Activated T-helper 1 cell treated with anti-CD3 and anti-CD28 coated beads, Interleukin-12 subunit alpha, Interleukin-12 subunit beta, Interleukin-2, Interleukin-4 antibody, amounts not matched to agents 30 ng/mL and 10 ng/mL and 1 ng/mL, durations not matched to agents 14 hours and 24 hours and 36 hours (primary cell): ENCODE measurements around the gene SPTAN1. TPM values are rescaled to one million over a fixed set of nuclear protein-coding genes. Genes with fewer than 3 reads are reported as not detected.

Experiments
- DNase-seq: peaks from one replicate; pipeline ENCODE4 v3.0.0; 2021; ENCODE audit warnings: low spot score
- H3K27ac Mint-ChIP-seq: one replicate; pipeline ENCODE4 v1.8.0; 2021; ENCODE audit warnings: mild to moderate bottlenecking, mixed read lengths
- H3K27me3 Mint-ChIP-seq: one replicate; pipeline ENCODE4 v1.8.0; 2022; ENCODE audit warnings: mild to moderate bottlenecking, moderate library complexity, mixed read lengths; ENCODE audit not compliant: insufficient read depth
- H3K36me3 Mint-ChIP-seq: one replicate; pipeline ENCODE4 v1.8.0; 2021; ENCODE audit warnings: low read depth, mixed read lengths
- H3K4me1 Mint-ChIP-seq: one replicate; pipeline ENCODE4 v1.8.0; 2021; ENCODE audit warnings: low read depth, mixed read lengths
- H3K4me3 Mint-ChIP-seq: one replicate; pipeline ENCODE4 v1.8.0; 2021; ENCODE audit warnings: mild to moderate bottlenecking, moderate library complexity, mixed read lengths
- H3K9me3 Mint-ChIP-seq: one replicate; pipeline ENCODE4 v1.8.0; 2021; ENCODE audit warnings: mixed read lengths
- intact Hi-C: fragments of 100-400 bp; cut with micrococcal nuclease; formaldehyde crosslinking; loops from one replicate; pipeline ENCODE4 v1.15.1; 2024
- total RNA-seq: library from RNA; stranded (reverse); gene quantifications from 2 replicates; pipeline ENCODE4 v1.2.3, GENCODE V29; 2022

The SPTAN1 gene
- total RNA-seq, 1 donor from 2014 or later: 304 TPM

GRCh38 chr9:128619127-128619526, 66.7 kb downstream of the SPTAN1 start:
- Mint-ChIP-seq H3K9me3 (no peaks in the 10 kb centered on the region), H3K27me3 (no peaks in the 10 kb centered on the region), H3K27ac (no peak overlapping the region), H3K36me3 (peaks cover 45% of the 10 kb centered on the region), H3K4me3 (no peak overlapping the region), H3K4me1 (no peaks in the 10 kb centered on the region)
- intact Hi-C loops: no loop called here
- DNase-seq: no peak

- Mint-ChIP-seq H3K4me1 (no peaks in the 10 kb centered on the region), H3K4me3 (no peak overlapping the region), H3K27me3 (no peaks in the 10 kb centered on the region), H3K36me3 (peaks cover 40% of the 10 kb centered on the region), H3K9me3 (no peaks in the 10 kb centered on the region), H3K27ac (no peak overlapping the region)
- intact Hi-C loops: no loop called here
- no peak for DNase-seq
These were observed 67.4 kb downstream of the SPTAN1 start for GRCh38 chr9:128619779-128620178.

GRCh38 chr9:128621730-128622455, 69.5 kb downstream of the SPTAN1 start:
- Mint-ChIP-seq H3K4me1 (no peaks in the 10 kb centered on the region), H3K27ac (no peak overlapping the region), H3K36me3 (peaks cover 45% of the 10 kb centered on the region), H3K9me3 (no peaks in the 10 kb centered on the region), H3K27me3 (no peaks in the 10 kb centered on the region), H3K4me3 (no peak overlapping the region)
- no peak for DNase-seq
- intact Hi-C loops: no loop called here

GRCh38 chr9:128624566-128624965, 72.2 kb downstream of the SPTAN1 start:
- Mint-ChIP-seq H3K9me3 (no peaks in the 10 kb centered on the region), H3K27me3 (no peaks in the 10 kb centered on the region), H3K36me3 (peaks cover 52% of the 10 kb centered on the region), H3K4me1 (no peaks in the 10 kb centered on the region), H3K4me3 (no peak overlapping the region), H3K27ac (no peak overlapping the region)
- intact Hi-C loops: no loop called here
- DNase-seq: no peak

GRCh38 chr9:128625391-128626146, 73.2 kb downstream of the SPTAN1 start:
- Mint-ChIP-seq H3K27me3 (no peaks in the 10 kb centered on the region), H3K9me3 (no peaks in the 10 kb centered on the region), H3K4me3 (no peak overlapping the region), H3K27ac (no peak overlapping the region), H3K4me1 (no peaks in the 10 kb centered on the region), H3K36me3 (peaks cover 53% of the 10 kb centered on the region)
- no peak for DNase-seq
- intact Hi-C loops: no loop called here

- peaks cover 48% of the 10 kb centered on the region for H3K36me3 Mint-ChIP-seq
- no peak overlapping the region for H3K27ac Mint-ChIP-seq
- no peak overlapping the region for H3K4me3 Mint-ChIP-seq
- no peaks in the 10 kb centered on the region for H3K27me3 Mint-ChIP-seq
- DNase-seq: no peak
- H3K9me3 Mint-ChIP-seq: no peaks in the 10 kb centered on the region
- H3K4me1 Mint-ChIP-seq: no peaks in the 10 kb centered on the region
- intact Hi-C loops: no loop called here
These were observed 73.8 kb downstream of the SPTAN1 start for GRCh38 chr9:128626181-128626580.

- Mint-ChIP-seq H3K27me3 (no peaks in the 10 kb centered on the region), H3K4me3 (no peak overlapping the region), H3K4me1 (no peaks in the 10 kb centered on the region), H3K36me3 (peaks cover 47% of the 10 kb centered on the region), H3K9me3 (no peaks in the 10 kb centered on the region), H3K27ac (no peak overlapping the region)
- intact Hi-C loops: no loop called here
- DNase-seq: no peak
These were observed 74.8 kb downstream of the SPTAN1 start for GRCh38 chr9:128627127-128627715.

GRCh38 chr9:128627906-128628305, 75.5 kb downstream of the SPTAN1 start:
- intact Hi-C loops: no loop called here
- Mint-ChIP-seq H3K4me3 (no peak overlapping the region), H3K9me3 (no peaks in the 10 kb centered on the region), H3K27ac (no peak overlapping the region), H3K27me3 (no peaks in the 10 kb centered on the region), H3K4me1 (no peaks in the 10 kb centered on the region), H3K36me3 (peaks cover 50% of the 10 kb centered on the region)
- no peak for DNase-seq

- H3K27ac Mint-ChIP-seq: no peak overlapping the region
- no peak for DNase-seq
- no peaks in the 10 kb centered on the region for H3K4me1 Mint-ChIP-seq
- intact Hi-C loops: no loop called here
- peaks cover 55% of the 10 kb centered on the region for H3K36me3 Mint-ChIP-seq
- H3K27me3 Mint-ChIP-seq: no peaks in the 10 kb centered on the region
- no peaks in the 10 kb centered on the region for H3K9me3 Mint-ChIP-seq
- H3K4me3 Mint-ChIP-seq: no peak overlapping the region
These were observed 76.2 kb downstream of the SPTAN1 start for GRCh38 chr9:128628471-128629048.

GRCh38 chr9:128629136-128629535, 76.7 kb downstream of the SPTAN1 start:
- Mint-ChIP-seq H3K27ac (no peak overlapping the region), H3K4me1 (no peaks in the 10 kb centered on the region), H3K36me3 (peaks cover 59% of the 10 kb centered on the region), H3K9me3 (no peaks in the 10 kb centered on the region), H3K4me3 (no peak overlapping the region), H3K27me3 (no peaks in the 10 kb centered on the region)
- intact Hi-C loops: no loop called here
- DNase-seq: no peak

GRCh38 chr9:128629852-128630545, 77.6 kb downstream of the SPTAN1 start:
- H3K27me3 Mint-ChIP-seq: no peaks in the 10 kb centered on the region
- H3K36me3 Mint-ChIP-seq: peaks cover 55% of the 10 kb centered on the region
- H3K4me3 Mint-ChIP-seq: no peak overlapping the region
- H3K4me1 Mint-ChIP-seq: no peaks in the 10 kb centered on the region
- DNase-seq: no peak
- intact Hi-C loops: no loop called here
- H3K27ac Mint-ChIP-seq: peak overlapping the region; percentile 21
- H3K9me3 Mint-ChIP-seq: no peaks in the 10 kb centered on the region

GRCh38 chr9:128631636-128632035, 79.2 kb downstream of the SPTAN1 start:
- H3K4me3 Mint-ChIP-seq: no peak overlapping the region

More at GRCh38 chr9:128631636-128632035, 79.2 kb downstream of the SPTAN1 start:
- Mint-ChIP-seq H3K4me1 (no peaks in the 10 kb centered on the region), H3K36me3 (peaks cover 42% of the 10 kb centered on the region), H3K27ac (no peak overlapping the region), H3K9me3 (no peaks in the 10 kb centered on the region), H3K27me3 (no peaks in the 10 kb centered on the region)
- no peak for DNase-seq
- intact Hi-C loops: no loop called here
